Kasumi-1 (cell line): ENCODE data around the gene LLGL1.

Experiments used
- DNase-seq, 2 experiments: peaks; one replicate each; lab custom pipeline; 2025; lab: John Stamatoyannopoulos, UW

Gene LLGL1

GRCh38 chr17:18270046-18270931 is 44.9 kb downstream of the LLGL1 start:
- DNase-seq: no peak

GRCh38 chr17:18277076-18277475 is 51.6 kb downstream of the LLGL1 start:
- no peak for DNase-seq

GRCh38 chr17:18278867-18279266 is 53.4 kb downstream of the LLGL1 start:
- DNase-seq: no peak

GRCh38 chr17:18280249-18280648 is 54.8 kb downstream of the LLGL1 start:
- DNase-seq: no peak

GRCh38 chr17:18280766-18281371 is 55.4 kb downstream of the LLGL1 start:
- DNase-seq: no peak

GRCh38 chr17:18281788-18282187 is 56.4 kb downstream of the LLGL1 start:
- no peak for DNase-seq

- no peak for DNase-seq
Measured at GRCh38 chr17:18285296-18285695, 59.9 kb downstream of the LLGL1 start.

GRCh38 chr17:18291718-18292540 is 66.5 kb downstream of the LLGL1 start:
- DNase-seq: no peak
